Thoracic aorta (tissue), 2 donors: ENCODE data around the gene PGGT1B. TPM values are rescaled to one million over a fixed set of nuclear protein-coding genes. Genes with fewer than 3 reads are reported as not detected.

ENCODE experiments used
- ATAC-seq: fragments of 150-250 bp; one replicate; pipeline ENCODE4 v1.8.0; 2017; ENCODE audit warnings: low read depth; ENCODE audit not compliant: insufficient number of reproducible peaks, low FRiP score
- DNase-seq: peaks from one replicate; pipeline ENCODE4 v3.0.0-alpha.2; 2020; ENCODE audit warnings: low spot score
- H3K27ac ChIP-seq, 2 donors: fragments of 200-600 bp; sonication (generic); 1 replicate in 1 of 2; 2 replicates in 1 of 2; pipeline ENCODE4 v1.5.1; 2016; ENCODE audit warnings: mild to moderate bottlenecking in 2 of 2, moderate library complexity in 2 of 2
- H3K27me3 ChIP-seq: fragments of 200-600 bp; sonication (generic); replicated peaks from 2 replicates; pipeline ENCODE4 v1.6.0; 2016; ENCODE audit warnings: mild to moderate bottlenecking; ENCODE audit not compliant: insufficient read depth
- H3K36me3 ChIP-seq: fragments of 200-600 bp; sonication (generic); one replicate; pipeline ENCODE4 v1.5.1; 2016
- H3K4me1 ChIP-seq, 2 donors: fragments of 200-600 bp; sonication (generic); 1 replicate in 1 of 2; 2 replicates in 1 of 2; pipeline versions ENCODE4 v1.5.1 to v1.6.0; 2016; ENCODE audit warnings: low read depth in 2 of 2, mild to moderate bottlenecking in 1 of 2; ENCODE audit not compliant: control insufficient read depth in 1 of 2
- H3K4me3 ChIP-seq: fragments of 200-600 bp; sonication (generic); 2 replicates; pipeline ENCODE4 v1.5.1; 2016; ENCODE audit warnings: mild to moderate bottlenecking
- H3K9me3 ChIP-seq: fragments of 200-600 bp; sonication (generic); 2 replicates; pipeline ENCODE4 v1.5.1; 2016
- total RNA-seq, 2 donors: library from RNA; depleted of rRNA; stranded (reverse); fragments of >200 nt; gene quantifications; one replicate each; pipeline versions ENCODE4 v1.1.0 to v1.2.3, GENCODE V29; 2016
- TF ChIP-seq, protein P1 (sequence below): fragments of 200-600 bp; sonication (generic); IDR thresholded peaks from one replicate; pipeline ENCODE4 v1.5.1; 2019; ENCODE audit warnings: antibody characterized with exemption

PGGT1B gene
- total RNA-seq = 10 to 100 TPM in 1 of 2 donors, 1 to 10 TPM in 1; 7.3 to 16.6 TPM

DNA sequence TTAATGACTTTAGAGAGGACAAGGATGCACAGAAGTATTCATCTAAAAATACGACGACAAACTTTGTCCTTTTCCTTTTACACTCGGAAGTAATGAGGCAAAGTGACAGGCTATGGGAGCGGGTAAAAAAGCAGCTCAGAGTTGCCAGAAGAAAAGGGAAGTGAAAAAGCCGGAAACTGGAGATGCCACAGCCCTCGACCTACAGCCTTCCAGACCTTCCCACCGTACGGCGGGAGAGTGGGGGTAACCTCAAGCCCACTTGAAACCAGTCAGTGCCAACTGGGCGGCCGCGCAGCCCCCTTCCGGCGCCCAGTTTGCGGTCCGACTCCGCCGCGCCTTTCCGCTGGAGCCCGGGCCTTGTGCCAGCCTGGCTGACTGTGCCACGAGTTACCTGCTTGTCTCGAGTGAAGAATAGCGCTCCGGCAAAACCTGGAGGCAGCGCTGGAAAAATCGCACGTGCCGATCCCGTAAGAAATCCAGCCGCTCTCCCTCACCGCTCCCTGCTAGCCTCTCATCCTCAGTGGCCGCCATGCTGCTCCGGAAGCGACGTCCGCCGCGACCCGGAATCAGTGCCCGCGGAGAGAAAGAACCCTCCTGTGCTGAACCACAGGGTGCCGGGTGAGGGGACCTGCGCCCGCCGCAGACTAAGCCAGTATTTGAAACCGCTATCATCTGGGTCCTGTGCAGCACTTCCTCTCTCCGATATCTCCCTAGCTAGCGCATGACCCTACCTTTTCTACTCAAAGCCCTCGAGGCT is at the start of gene PGGT1B:
PGGT1B (minus strand) TSS at position 557 of the 757 bp plus-strand sequence; CDS start at position 531, 26 bp downstream.
- Histone ChIP-seq H3K9me3 (no peaks in the 10 kb centered on the region), H3K4me1 (peaks cover 12 to 17% of the 10 kb centered on the region in 2 donors)
- TF ChIP-seq, protein P1, sequence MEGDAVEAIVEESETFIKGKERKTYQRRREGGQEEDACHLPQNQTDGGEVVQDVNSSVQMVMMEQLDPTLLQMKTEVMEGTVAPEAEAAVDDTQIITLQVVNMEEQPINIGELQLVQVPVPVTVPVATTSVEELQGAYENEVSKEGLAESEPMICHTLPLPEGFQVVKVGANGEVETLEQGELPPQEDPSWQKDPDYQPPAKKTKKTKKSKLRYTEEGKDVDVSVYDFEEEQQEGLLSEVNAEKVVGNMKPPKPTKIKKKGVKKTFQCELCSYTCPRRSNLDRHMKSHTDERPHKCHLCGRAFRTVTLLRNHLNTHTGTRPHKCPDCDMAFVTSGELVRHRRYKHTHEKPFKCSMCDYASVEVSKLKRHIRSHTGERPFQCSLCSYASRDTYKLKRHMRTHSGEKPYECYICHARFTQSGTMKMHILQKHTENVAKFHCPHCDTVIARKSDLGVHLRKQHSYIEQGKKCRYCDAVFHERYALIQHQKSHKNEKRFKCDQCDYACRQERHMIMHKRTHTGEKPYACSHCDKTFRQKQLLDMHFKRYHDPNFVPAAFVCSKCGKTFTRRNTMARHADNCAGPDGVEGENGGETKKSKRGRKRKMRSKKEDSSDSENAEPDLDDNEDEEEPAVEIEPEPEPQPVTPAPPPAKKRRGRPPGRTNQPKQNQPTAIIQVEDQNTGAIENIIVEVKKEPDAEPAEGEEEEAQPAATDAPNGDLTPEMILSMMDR = no peak

DNA sequence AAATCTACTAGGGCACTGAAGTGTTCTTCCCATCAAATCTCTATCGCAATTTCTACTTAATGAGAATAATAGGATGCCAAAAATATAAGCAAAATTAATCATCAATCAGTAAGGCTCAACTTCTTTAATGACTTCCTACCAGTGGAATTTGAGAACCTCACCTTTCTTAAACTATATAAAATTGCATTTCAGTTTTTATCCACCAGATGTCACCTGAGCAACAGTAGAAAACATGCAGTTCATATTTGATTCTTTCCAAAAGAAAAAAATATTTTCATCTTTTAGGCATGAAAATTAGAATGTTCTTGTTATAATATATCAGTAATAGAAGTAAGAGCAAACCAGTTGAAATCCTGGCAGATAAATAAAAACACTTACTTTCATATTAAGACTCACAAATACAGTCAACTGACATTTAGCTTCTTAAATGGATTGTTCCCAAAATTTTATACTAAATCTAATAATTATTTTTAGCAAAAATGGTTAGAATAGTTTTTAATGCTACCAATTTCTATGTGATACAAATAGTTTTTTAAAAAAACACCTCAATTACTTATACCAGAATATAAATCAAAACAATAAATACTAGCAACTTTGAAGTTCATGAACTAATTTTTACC is 47.2 kb upstream of the PGGT1B start:
- TF ChIP-seq, protein P1 = peak; percentile 71
- Histone ChIP-seq H3K27me3 (no peaks in the 10 kb centered on the region), H3K4me1 (no peaks in the 10 kb centered on the region), H3K4me3 (no peak overlapping the region), H3K27ac (no peak overlapping the region), H3K9me3 (no peaks in the 10 kb centered on the region), H3K36me3 (no peaks in the 10 kb centered on the region)
- ATAC-seq = no peak
- no peak for DNase-seq

More for the DNA sequence above, at the start of gene PGGT1B:
- H3K36me3 ChIP-seq = no peaks in the 10 kb centered on the region
- no peaks in the 10 kb centered on the region for H3K27me3 ChIP-seq
- peak within 1 kb of the TSS; percentile 81 for H3K4me3 ChIP-seq
- DNase-seq (peak; percentile 9), ATAC-seq (peak; percentile 56)
- peak within 1 kb of the TSS; percentile 62 to 75 for H3K27ac ChIP-seq

DNA sequence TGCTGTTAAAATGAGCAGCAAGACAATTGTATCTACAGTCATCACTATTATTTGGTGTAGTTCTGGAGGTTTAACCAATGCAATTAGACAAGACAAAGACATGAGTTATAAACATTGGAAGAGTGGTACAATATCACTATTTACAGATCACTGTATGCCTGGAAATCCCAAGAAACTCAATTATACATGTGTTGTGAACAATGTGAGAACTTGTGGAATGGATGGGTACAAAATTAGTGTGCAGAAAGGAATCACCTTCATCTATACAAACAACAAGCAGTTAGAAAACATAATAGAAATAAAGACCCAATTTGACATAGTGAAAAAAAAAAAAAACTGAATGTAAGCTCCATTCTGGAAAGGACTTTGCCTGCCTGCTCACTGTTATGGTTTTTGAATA is 46.1 kb upstream of the PGGT1B start:
- no peaks in the 10 kb centered on the region for H3K27me3 ChIP-seq
- no peaks in the 10 kb centered on the region for H3K36me3 ChIP-seq
- no peak for ATAC-seq
- H3K4me3 ChIP-seq = no peak overlapping the region
- DNase-seq = no peak
- TF ChIP-seq, protein P1 = no peak
- H3K9me3 ChIP-seq = no peaks in the 10 kb centered on the region
- no peak overlapping the region for H3K27ac ChIP-seq
- no peaks in the 10 kb centered on the region for H3K4me1 ChIP-seq

DNA sequence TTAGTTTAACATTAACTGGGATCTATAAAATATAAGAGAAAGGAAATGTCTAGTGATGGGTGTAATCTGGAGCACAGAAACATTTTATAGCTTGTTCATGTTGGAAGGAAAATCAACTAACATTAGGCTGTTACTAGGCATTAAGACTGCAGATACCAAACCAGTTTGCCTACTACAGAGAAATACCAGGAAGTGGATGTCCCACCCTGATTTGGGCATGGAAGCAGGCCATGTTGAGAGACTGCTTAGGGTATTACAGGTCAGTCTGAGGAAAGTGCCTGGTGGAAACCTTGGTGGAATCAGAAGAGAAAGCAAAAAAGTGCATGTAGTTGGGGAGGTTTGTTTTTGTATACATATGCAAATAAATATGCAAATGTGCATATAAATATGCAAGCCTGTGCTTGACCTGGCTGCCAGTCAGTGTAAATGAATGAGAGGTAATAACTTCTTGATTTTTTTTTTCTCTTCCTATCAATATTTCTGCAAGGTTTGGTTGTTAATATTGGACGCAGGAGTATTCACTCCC is 43.4 kb upstream of the PGGT1B start:
- H3K36me3 ChIP-seq = no peaks in the 10 kb centered on the region
- DNase-seq (no peak), ATAC-seq (no peak)
- TF ChIP-seq, protein P1 = no peak
- no peaks in the 10 kb centered on the region for H3K4me1 ChIP-seq
- H3K4me3 ChIP-seq = no peak overlapping the region
- no peak overlapping the region for H3K27ac ChIP-seq
- no peaks in the 10 kb centered on the region for H3K9me3 ChIP-seq
- H3K27me3 ChIP-seq = no peaks in the 10 kb centered on the region

DNA sequence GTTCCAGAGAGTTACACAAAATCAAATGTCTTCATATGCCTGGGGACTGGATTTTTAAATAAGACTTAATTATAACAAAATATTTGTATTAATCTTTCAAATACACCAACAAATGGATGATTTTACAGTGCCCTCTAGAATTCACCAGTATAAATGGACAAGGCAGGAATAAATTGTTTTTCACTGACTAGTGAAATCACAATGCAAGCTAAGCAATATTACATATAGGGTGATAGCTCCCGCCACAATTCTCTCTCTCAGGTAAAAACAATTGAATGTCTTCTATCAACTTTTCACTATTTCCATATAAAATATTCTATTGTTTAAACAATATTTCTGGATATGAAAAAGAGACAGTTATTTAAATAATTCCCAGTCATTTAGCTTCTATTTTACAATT is 41.8 kb upstream of the PGGT1B start:
- DNase-seq = no peak
- no peaks in the 10 kb centered on the region for H3K27me3 ChIP-seq
- TF ChIP-seq, protein P1 = no peak
- H3K36me3 ChIP-seq = no peaks in the 10 kb centered on the region
- H3K4me3 ChIP-seq = no peak overlapping the region
- ATAC-seq = no peak
- H3K27ac ChIP-seq = no peak overlapping the region
- no peaks in the 10 kb centered on the region for H3K4me1 ChIP-seq
- no peaks in the 10 kb centered on the region for H3K9me3 ChIP-seq
